HS-27A (cell line): Measurements from ENCODE around the gene CTSE.

ENCODE experiments used
- DNase-seq: peaks from one replicate; pipeline ENCODE4 v3.0.0-alpha.2; 2012; ENCODE audit warnings: low read depth, missing footprints

CTSE gene

GRCh38 chr1:205971082-205971481 is 52.6 kb downstream of the CTSE start:
- no peak for DNase-seq

DNA sequence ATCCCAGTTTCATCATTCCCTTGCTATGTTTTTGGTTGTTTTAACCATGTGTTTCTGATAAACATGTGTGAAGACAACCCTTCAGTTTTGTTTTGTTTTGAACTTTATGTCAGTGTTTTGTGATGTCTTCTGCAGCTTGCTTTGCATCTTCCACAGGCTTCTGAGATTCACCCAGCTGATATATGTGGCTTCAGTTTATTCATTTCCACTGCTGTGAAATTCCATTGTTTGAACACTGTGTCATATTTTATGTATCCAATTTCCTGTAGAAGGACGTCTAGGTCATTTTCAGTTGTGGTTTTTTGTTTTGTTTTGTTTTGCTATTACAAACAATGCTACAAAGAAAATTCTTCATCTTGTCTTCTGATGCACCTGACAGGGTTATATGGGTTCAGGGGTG is 53.2 kb downstream of the CTSE start:
- no peak for DNase-seq

DNA sequence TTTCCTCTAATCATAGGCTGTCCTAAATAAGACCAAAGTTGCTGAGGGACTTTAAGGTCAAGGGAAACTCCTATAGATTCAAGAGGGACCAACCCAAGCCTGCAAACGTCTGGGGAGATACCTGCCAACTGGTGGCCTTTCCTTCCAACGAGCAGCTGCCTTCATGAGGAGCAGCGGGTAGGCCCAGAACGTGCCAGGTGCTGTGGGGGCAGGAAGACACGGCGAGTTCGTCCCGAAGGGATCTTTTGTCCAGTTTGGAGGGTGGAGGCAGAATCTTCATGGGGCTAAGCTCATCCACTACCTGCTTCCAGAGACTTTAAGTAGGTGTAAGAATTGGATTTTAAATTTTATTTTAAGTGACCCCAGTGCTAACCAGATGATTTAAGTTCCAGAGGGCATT is 54.5 kb downstream of the CTSE start:
- no peak for DNase-seq

GRCh38 chr1:205967554-205968335 is 56.0 kb downstream of the CTSE start:
- DNase-seq = no peak

DNA sequence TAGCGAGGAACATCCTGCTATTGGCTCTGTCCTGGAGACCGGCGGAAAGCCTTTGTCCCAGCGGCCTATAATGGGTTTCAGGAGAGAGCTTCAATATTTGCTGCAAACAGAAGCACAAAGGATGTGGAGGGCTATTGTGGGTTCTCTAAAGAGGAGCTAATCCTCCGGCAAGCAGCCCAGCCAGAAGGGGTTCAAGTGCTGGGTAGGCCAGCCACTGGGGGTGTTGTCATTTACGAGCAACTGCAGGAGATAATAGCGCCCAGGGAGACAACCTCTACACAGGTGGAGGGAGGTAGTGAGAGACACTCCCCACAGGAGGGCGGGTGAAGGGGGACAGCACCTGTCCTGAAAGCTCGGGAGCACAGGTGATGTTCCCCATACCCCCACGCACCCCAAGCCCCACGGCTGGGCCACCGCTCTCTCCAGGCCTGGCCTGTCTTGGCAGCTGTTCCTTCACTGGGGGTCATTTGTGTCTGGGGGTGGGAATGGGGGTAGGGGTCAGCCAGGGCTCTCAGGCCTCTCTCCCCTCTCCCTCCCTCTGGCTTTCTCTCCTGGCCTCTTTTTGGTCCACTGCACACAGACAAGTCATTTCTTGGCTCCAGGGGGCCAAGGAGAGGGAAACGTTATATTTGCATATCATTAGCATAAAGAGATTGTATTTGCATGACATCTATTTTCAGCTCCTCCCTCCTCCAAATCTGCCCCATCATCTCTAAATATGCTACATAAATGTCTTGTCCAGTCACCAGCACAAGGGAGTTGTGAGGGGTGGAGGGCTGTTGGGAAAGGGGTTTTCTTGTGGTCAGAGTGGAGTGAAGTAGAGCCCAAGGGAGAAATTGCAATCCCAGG is 58.4 kb downstream of the CTSE start:
- no peak for DNase-seq

- no peak for DNase-seq
Observed at GRCh38 chr1:205963352-205964155, 60.1 kb downstream of the CTSE start.

DNA sequence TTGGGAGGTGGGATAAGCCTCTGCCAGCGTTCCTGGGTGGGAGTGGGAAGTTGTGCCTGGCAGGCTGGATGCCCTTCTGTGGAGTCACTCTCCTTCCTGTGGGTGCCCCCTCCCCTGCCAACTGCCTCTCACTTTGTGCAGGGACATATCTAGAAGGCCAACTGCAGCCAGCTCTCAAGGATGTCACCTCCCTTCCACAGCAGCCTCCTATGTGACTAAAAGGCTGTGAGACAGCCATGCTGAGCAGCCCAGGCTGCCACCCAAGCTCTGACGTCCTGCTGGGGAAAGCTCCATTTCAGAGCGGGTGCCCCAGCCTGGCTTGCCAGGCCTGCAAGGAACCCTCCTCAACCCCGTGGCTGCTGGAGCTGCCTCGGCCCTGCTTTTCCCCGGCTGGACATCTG is 60.9 kb downstream of the CTSE start:
- no peak for DNase-seq

DNA sequence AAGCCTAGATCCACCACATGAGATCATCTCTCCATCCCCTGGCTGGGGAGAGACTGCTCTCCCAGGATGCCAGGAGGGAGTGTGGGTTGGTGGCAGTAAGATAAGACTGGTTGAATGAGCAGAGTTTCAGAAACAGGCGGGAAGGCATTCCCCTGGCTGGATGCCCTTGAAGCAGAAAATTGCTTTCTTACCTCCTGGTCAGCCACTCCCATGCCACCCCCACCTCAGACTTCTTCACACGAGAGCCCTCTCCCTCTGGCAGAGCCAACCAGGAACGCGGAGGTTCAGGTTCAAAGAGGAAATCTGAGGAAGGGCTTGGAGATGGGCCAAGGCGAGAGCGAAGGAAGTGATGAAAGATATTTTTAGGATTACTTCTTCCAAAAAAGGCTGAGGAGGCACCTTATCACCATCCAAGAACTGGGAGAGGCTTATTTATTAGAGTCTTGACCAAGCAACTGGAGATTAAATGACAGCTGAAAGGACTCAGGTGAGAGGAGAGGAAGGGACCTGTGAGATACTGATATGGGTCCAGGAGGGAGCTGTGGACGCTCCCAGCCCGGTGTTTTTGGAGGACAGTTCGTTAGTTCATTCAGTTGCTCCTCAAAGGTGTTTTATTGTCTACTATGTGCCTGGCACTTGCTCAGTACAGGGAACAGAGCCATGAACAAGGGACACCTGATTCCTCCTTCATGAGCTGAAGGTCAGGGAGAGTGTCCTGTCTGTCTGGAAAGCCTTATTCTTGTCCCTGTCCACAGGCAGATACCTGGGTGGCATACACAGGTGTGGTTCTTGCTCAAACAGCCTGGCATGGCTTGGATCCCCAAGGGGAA is 61.5 kb downstream of the CTSE start:
- DNase-seq = no peak

DNA sequence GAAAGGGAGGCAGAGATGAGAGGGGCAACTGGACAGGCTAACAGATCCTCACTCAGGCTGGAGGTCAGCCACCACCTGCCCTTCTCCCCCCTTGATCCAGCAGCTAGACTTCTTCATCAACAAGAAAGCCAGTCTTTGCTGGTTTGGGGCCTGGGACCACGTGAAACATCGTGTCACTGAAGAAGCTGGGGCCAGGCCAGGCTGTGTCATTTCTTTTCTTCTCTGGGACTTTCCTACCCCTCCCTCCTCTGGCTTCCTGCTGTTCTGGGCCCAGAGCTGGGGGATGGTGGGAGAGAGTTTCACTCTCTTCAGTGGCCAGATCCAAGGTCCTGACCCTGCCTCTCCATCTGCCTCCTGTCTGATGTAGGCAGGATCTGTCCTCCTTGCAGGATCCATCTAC is 62.3 kb downstream of the CTSE start:
- DNase-seq = no peak

DNA sequence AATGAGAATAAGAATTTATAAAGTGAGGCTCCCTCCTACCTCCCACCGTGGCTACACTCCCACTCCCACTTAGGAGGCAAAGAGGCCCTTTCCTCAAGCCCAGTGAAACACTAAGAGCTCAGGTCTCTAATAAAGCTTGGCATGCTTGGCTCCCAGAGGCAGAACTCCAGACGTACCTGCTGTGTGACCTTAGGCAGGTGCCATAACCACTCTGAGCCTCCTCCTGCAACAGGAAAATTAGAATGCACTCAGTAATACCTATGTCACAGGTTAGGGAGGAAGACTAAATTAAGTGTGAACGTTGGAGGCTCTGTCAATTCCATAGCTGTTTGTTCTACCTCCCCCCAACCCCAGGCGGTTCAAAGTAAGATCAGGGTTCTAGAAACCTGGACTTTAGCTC is 63.9 kb downstream of the CTSE start:
- DNase-seq = no peak
